SU-DHL-6 (cell line): ENCODE data around the gene DPF1.

Experiments used
- CTCF ChIP-seq: fragments of 200-600 bp; sonication (generic); IDR thresholded peaks from one replicate; pipeline ENCODE4 v1.5.1; 2017; ENCODE audit warnings: antibody characterized with exemption, mild to moderate bottlenecking, low read length, moderate library complexity; ENCODE audit not compliant: insufficient read depth, poor library complexity, severe bottlenecking
- EZH2phosphoT487 ChIP-seq: fragments of 200-600 bp; sonication (generic), shearing (Covaris generic); conservative IDR thresholded peaks from 2 replicates; pipeline ENCODE4 v1.6.1; 2018; ENCODE audit warnings: mild to moderate bottlenecking, antibody characterized with exemption, low read length, moderate library complexity, mixed read lengths

GRCh38 chr19:38223617-38224013, 407 bp downstream of the DPF1 start:
- TF ChIP-seq CTCF = no peak
- no peak for TF ChIP-seq EZH2phosphoT487
